Activated CD8-positive, alpha-beta memory T cell treated with anti-CD3 and anti-CD28 coated beads for 48 hours (primary cell): ENCODE measurements around the gene KBTBD7.
"Not testable (repeated sequence)": the region's sequence is repeated elsewhere in the genome, so short reads cannot be mapped to it uniquely, and the experiment has no call there.

Source experiments
- DNase-seq, 3 experiments: peaks; one replicate each; pipeline ENCODE4 v3.0.0-alpha.2; 2020; ENCODE audit warnings: low read depth in 2 of 3, low spot score in 2 of 3

The KBTBD7 gene

GRCh38 chr13:41199526-41199925, 5.2 kb upstream of the KBTBD7 start:
- no peak for DNase-seq

- DNase-seq: no peak
Measured at GRCh38 chr13:41199079-41199478, 4.7 kb upstream of the KBTBD7 start.

- no peak for DNase-seq
Measured at GRCh38 chr13:41196620-41197019, 2.3 kb upstream of the KBTBD7 start.

GRCh38 chr13:41196011-41196410, 1.6 kb upstream of the KBTBD7 start:
- no peak for DNase-seq

- DNase-seq: no peak
Measured at GRCh38 chr13:41193469-41193868, 900 bp downstream of the KBTBD7 start.

GRCh38 chr13:41188584-41188983, 5.8 kb downstream of the KBTBD7 start:
- no peak for DNase-seq

GRCh38 chr13:41186481-41186880, 7.9 kb downstream of the KBTBD7 start:
- DNase-seq: no peak

- no peak for DNase-seq
Measured at GRCh38 chr13:41182231-41182630, 12.1 kb downstream of the KBTBD7 start.

- no peak for DNase-seq
Measured at GRCh38 chr13:41179593-41180250, 14.6 kb downstream of the KBTBD7 start.

- DNase-seq: no peak
Measured at GRCh38 chr13:41178040-41178439, 16.3 kb downstream of the KBTBD7 start.

- no peak for DNase-seq
Measured at GRCh38 chr13:41177616-41178015, 16.8 kb downstream of the KBTBD7 start.

- not testable (repeated sequence) for DNase-seq
Measured at GRCh38 chr13:41175576-41175975, 18.8 kb downstream of the KBTBD7 start.

GRCh38 chr13:41162151-41162550, 32.2 kb downstream of the KBTBD7 start:
- no peak for DNase-seq

GRCh38 chr13:41159174-41159573, 35.2 kb downstream of the KBTBD7 start:
- DNase-seq: no peak

- no peak for DNase-seq
Measured at GRCh38 chr13:41157048-41157717, 37.2 kb downstream of the KBTBD7 start.

- no peak for DNase-seq
Measured at GRCh38 chr13:41156620-41157019, 37.7 kb downstream of the KBTBD7 start.

GRCh38 chr13:41154042-41154441, 40.3 kb downstream of the KBTBD7 start:
- no peak for DNase-seq

- DNase-seq: no peak
Measured at GRCh38 chr13:41152005-41152404, 42.4 kb downstream of the KBTBD7 start.

- DNase-seq: no peak
Measured at GRCh38 chr13:41150058-41150457, 44.3 kb downstream of the KBTBD7 start.

GRCh38 chr13:41148419-41149283, 45.7 kb downstream of the KBTBD7 start:
- DNase-seq: no peak

GRCh38 chr13:41145136-41145908, 49.0 kb downstream of the KBTBD7 start:
- DNase-seq: no peak
